Muscle of leg (tissue), 11 donors: ENCODE data around the gene SARS1. TPM values are rescaled to one million over a fixed set of nuclear protein-coding genes. Genes with fewer than 3 reads are reported as not detected.
A peak's percentile ranks its signal among the peaks of the same experiment; 100 is the strongest.

Experiments
- DNase-seq: peaks from one replicate; pipeline ENCODE4 v3.0.0; 2013
- H3K27ac ChIP-seq: one replicate; pipeline ENCODE4 v1.5.1; 2013; ENCODE audit warnings: mild to moderate bottlenecking, low read length, control low read depth
- H3K27me3 ChIP-seq: one replicate; pipeline ENCODE4 v1.6.1; 2013; ENCODE audit warnings: low read length; ENCODE audit not compliant: control insufficient read depth, insufficient read depth
- H3K36me3 ChIP-seq: one replicate; pipeline ENCODE4 v1.6.1; 2013; ENCODE audit warnings: low read length; ENCODE audit not compliant: control insufficient read depth, insufficient read depth
- H3K4me1 ChIP-seq: one replicate; pipeline ENCODE4 v1.6.1; 2013; ENCODE audit warnings: low read length; ENCODE audit not compliant: control insufficient read depth, insufficient read depth
- H3K4me3 ChIP-seq: one replicate; pipeline ENCODE4 v1.5.1; 2013; ENCODE audit warnings: low read length, control low read depth
- H3K9me3 ChIP-seq: replicated peaks from 2 replicates; pipeline ENCODE4 v1.6.1; 2013; ENCODE audit warnings: low read depth, low read length; ENCODE audit not compliant: control insufficient read depth
- WGBS: methylation state at CpG from one replicate; pipeline ENCODE4 v1.1.5; 2013; ENCODE audit warnings: missing lambda C conversion rate; ENCODE audit not compliant: insufficient coverage; 5-methylcytosine and 5-hydroxymethylcytosine counted together
- polyA plus RNA-seq, 8 donors: library from polyadenylated mRNA; unstranded; fragments of 120-200 nt; gene quantifications; one replicate each; pipeline versions ENCODE4 v1.2.1 to v1.2.3, GENCODE V29; 2013; ENCODE audit warnings: inconsistent platforms in 1 of 8, low replicate concordance in 1 of 8; ENCODE audit not compliant: insufficient read length in 8 of 8, insufficient read depth in 1 of 8
- total RNA-seq: library from RNA; stranded (reverse); fragments of 120-200 nt; gene quantifications from one replicate; pipeline ENCODE4 v1.2.4, GENCODE V29; 2013

Gene SARS1
- total and polyA plus RNA-seq, 9 donors = 80.4 to 104 (median 88.0) TPM

GRCh38 chr1:109191377-109191776, 22.3 kb upstream of the SARS1 start:
- WGBS = 74% methylated on average over 7 of the region's 8 CpGs
- Histone ChIP-seq H3K27me3 (no peaks in the 10 kb centered on the region), H3K4me1 (peaks cover 10% of the 10 kb centered on the region), H3K9me3 (no peaks in the 10 kb centered on the region), H3K27ac (no peak overlapping the region), H3K36me3 (no peaks in the 10 kb centered on the region), H3K4me3 (no peak overlapping the region)
- no peak for DNase-seq

- Histone ChIP-seq H3K36me3 (no peaks in the 10 kb centered on the region), H3K4me3 (no peak overlapping the region), H3K9me3 (no peaks in the 10 kb centered on the region), H3K27ac (no peak overlapping the region), H3K4me1 (peaks cover 5% of the 10 kb centered on the region), H3K27me3 (no peaks in the 10 kb centered on the region)
- no peak for DNase-seq
Measured at GRCh38 chr1:109191891-109192290, 21.8 kb upstream of the SARS1 start.

DNA sequence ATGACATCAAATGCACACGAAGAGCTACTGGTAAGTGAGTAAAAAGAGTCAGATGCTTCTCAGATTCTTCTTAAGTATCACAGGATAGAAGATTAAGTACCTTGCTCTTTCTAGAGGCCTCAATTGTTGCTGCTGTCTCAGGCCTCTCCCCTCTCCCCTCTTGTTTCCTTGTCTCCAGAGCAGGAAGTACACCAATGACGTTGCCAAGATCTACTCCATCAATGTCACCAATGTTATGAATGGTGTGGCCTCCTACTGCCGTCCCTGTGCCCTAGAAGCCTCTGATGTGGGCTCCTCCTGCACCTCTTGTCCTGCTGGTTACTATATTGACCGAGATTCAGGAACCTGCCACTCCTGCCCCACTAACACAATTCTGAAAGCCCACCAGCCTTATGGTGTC, 21.3 kb upstream of the SARS1 start:
- DNase-seq = no peak
- no peaks in the 10 kb centered on the region for H3K36me3 ChIP-seq
- H3K4me3 ChIP-seq = no peak overlapping the region
- WGBS = 60% methylated on average over 3 of the region's 4 CpGs
- H3K4me1 ChIP-seq = no peaks in the 10 kb centered on the region
- no peaks in the 10 kb centered on the region for H3K27me3 ChIP-seq
- no peaks in the 10 kb centered on the region for H3K9me3 ChIP-seq
- H3K27ac ChIP-seq = no peak overlapping the region

DNA sequence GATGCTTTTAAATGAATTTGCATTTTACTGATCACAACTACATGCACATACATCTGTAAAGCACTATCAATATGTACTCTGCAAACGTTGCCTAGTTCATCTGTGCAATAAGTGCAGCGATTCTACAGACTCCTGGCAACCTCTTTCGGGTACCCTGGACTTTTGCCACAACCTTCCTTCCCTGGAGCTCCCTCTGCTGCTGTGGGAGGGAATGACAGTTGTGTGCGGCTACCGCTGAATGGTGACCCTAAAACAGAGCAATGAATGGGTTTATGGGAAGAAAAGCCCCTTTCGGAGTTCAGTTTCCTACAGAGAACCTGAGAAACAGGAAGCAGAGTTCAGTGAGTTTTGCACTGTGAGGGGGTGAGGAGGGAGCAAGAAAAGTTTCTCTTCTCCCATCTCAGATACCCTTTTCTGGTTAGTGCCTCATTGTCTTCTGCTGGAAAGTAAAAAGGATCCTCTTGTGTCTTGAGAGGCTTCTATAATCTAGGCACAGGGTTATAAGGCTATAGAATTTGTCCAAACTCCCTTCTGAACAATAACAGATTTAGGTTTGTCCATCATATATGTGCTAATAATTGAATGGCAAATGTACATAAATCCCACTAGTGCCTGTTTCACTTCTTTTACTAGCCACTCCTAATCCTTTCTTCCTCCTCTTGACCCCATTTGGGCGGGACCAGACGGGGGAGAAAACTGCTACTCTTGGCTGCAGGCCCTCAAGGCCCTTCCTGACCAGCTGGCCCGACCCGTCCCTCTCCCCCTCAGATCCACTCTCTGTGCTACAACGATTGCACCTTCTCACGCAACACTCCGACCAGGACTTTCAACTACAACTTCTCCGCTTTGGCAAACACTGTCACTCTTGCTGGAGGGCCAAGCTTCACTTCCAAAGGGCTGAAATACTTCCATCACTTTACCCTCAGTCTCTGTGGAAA, 19.8 kb upstream of the SARS1 start:
- no peaks in the 10 kb centered on the region for H3K9me3 ChIP-seq
- 29% methylated on average over 11 of the region's 14 CpGs for WGBS
- peaks cover 2% of the 10 kb centered on the region for H3K27me3 ChIP-seq
- H3K27ac ChIP-seq = no peak overlapping the region
- no peak for DNase-seq
- H3K36me3 ChIP-seq = no peaks in the 10 kb centered on the region
- H3K4me3 ChIP-seq = no peak overlapping the region
- H3K4me1 ChIP-seq = no peaks in the 10 kb centered on the region

- no peaks in the 10 kb centered on the region for H3K9me3 ChIP-seq
- H3K27me3 ChIP-seq = peaks cover 4% of the 10 kb centered on the region
- H3K4me1 ChIP-seq = no peaks in the 10 kb centered on the region
- H3K4me3 ChIP-seq = no peak overlapping the region
- no peak for DNase-seq
- no peaks in the 10 kb centered on the region for H3K36me3 ChIP-seq
- 43% methylated on average over 5 of the region's 10 CpGs for WGBS
- no peak overlapping the region for H3K27ac ChIP-seq
Measured at GRCh38 chr1:109197158-109198042, 16.3 kb upstream of the SARS1 start.

- H3K27me3 ChIP-seq = peaks cover 4% of the 10 kb centered on the region
- no peaks in the 10 kb centered on the region for H3K36me3 ChIP-seq
- H3K27ac ChIP-seq = no peak overlapping the region
- DNase-seq = no peak
- no peaks in the 10 kb centered on the region for H3K9me3 ChIP-seq
- H3K4me1 ChIP-seq = no peaks in the 10 kb centered on the region
- no peak overlapping the region for H3K4me3 ChIP-seq
- WGBS = 69% methylated on average over 4 of the region's 6 CpGs
Measured at GRCh38 chr1:109198043-109198695, 15.5 kb upstream of the SARS1 start.

- Histone ChIP-seq H3K27ac (no peak overlapping the region), H3K27me3 (peaks cover 4% of the 10 kb centered on the region), H3K4me3 (no peak overlapping the region), H3K9me3 (no peaks in the 10 kb centered on the region), H3K36me3 (no peaks in the 10 kb centered on the region), H3K4me1 (no peaks in the 10 kb centered on the region)
- no CpG with 5 or more reads among the region's 4 CpGs for WGBS
- DNase-seq = no peak
Measured at GRCh38 chr1:109198745-109199144, 15.0 kb upstream of the SARS1 start.

DNA sequence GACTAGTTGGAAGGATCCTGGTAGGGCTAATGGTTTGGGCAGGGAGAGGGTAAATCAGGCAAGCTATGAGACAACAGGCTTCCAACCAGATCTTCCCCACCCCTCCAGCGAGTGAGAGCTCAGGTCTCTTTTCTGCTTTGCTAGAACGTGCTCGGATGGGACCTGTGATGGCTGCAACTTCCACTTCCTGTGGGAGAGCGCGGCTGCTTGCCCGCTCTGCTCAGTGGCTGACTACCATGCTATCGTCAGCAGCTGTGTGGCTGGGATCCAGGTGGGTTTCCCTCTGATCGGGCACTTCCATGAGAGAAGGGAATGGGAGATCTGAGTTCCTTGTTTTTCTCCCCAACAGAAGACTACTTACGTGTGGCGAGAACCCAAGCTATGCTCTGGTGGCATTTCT, 14.0 kb upstream of the SARS1 start:
- no peak for DNase-seq
- WGBS = 47% methylated on average over 9 of the region's 10 CpGs

DNA sequence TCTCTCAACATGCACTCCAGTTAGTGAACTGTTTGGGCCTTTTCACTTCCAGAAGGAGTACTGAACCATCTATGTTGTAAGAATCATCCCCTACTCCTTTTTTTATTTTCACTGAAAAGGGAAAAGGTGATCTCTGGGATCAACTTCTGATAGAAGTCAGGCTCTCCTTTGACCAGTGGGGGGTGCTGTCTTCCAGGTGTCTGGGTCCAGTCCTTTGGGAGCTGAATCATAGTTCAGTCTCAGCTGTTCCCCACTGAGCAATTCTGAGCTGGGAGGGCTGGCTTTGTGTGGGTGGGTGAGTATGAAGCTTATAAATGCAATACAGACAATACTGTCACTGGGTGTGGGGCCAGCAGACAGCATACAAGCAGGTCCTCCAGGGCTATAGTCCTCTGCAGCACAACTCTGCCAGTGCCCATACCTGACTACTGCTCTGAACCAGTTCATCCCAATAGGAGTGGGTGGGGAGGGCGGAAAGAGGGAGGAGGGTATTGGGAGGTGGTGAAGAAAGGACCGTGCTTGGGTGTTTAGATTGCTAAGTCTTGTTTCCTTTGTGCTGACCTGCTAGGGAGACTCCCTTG, 12.5 kb upstream of the SARS1 start:
- peaks cover 9% of the 10 kb centered on the region for H3K27me3 ChIP-seq
- no peak overlapping the region for H3K27ac ChIP-seq
- WGBS = no CpG with 5 or more reads among the region's 2 CpGs
- H3K36me3 ChIP-seq = no peaks in the 10 kb centered on the region
- DNase-seq = peak; percentile 24
- no peaks in the 10 kb centered on the region for H3K4me1 ChIP-seq
- H3K4me3 ChIP-seq = no peak overlapping the region
- no peaks in the 10 kb centered on the region for H3K9me3 ChIP-seq

More for the DNA sequence above, 14.0 kb upstream of the SARS1 start:
- Histone ChIP-seq H3K9me3 (no peaks in the 10 kb centered on the region), H3K4me1 (no peaks in the 10 kb centered on the region), H3K27ac (no peak overlapping the region), H3K4me3 (no peak overlapping the region), H3K27me3 (peaks cover 7% of the 10 kb centered on the region), H3K36me3 (no peaks in the 10 kb centered on the region)
